GM18868 (cell line): Measurements from ENCODE around the gene RANGRF.

Source experiments
- ATAC-seq: cut with Tn5 transposase; IDR thresholded peaks from one replicate; pipeline ENCODE4 v1.9.1; 2021; ENCODE audit warnings: mild to moderate bottlenecking, moderate library complexity; ENCODE audit not compliant: unreplicated experiment

RANGRF gene

DNA sequence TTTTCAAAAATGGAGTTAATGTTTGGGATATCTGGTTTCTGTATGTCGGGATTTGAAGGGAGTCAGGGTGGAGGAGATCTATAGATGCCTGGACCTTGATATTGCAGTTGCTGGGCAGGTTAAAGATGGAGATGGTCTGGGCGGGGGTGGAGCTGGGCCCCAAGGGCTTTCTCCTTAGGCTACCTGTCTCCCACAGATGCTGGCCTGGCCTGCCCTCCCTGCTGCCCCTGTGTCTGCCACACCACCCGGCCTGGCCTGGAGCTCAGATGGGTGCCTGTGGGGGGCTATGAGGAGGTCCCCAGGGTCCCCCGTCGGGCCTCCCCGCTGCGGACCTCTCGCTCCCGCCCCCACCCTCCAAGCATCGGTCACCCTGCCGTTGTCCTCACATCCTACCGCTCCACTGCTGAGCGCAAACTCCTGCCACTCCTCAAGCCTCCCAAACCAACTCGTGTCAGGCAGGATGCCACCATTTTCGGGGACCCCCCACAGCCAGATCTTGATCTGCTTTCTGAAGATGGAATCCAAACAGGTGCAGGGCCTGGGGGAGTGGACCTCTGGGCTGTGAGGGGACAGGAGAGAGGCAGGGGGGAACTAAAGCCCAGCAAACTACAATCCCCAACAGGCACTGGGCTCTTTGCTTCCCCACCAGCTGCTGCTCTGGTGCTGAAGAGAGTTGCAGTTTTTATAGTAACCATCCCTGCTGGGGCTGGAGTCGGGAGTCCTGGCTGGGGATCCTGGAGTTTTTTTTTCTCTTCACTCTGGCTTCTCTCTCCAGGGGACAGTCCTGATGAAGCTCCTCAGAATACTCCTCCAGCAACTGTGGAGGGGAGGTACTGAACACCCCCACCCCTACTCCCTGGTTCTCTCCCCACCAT is 24.5 kb downstream of the RANGRF start:
- ATAC-seq = no peak

DNA sequence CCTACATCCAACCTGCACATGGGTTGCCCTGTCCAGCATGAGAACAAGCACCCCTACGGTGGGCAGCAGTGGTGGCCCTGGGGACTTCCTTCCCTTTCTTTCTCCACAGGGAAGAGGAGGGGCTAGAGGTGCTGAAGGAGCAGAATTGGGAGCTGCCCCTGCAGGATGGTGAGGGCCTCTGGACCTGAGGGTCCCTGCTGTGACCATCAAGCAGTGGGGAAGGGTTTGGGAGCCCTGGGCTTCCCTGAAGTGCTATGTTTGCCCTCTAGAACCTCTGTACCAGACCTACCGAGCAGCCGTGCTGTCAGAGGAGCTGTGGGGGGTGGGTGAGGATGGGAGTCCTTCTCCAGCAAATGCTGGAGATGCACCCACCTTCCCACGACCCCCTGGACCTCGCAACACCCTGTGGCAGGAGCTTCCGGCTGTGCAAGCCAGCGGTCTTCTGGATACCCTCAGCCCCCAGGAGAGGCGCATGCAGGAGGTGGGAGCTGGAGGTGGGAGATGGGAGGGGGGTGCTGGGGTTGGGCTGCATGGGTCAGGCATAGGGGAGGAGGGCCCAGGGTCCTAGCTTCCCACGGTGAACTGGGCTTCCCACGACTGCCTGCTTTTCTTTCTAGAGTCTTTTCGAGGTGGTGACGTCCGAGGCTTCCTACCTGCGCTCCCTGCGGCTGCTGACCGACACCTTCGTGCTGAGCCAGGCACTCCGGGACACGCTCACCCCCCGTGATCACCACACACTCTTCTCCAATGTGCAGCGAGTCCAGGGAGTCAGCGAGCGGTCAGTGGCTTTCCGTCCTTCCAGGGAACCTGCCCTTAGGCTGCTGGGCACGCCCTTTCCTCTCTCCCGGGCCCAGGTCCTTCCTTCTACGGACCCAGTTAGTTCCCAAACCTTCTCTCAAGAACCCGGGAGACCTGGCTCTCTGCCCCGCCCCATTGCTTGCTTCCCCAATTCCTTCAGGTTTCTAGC is 26.6 kb downstream of the RANGRF start:
- no peak for ATAC-seq

DNA sequence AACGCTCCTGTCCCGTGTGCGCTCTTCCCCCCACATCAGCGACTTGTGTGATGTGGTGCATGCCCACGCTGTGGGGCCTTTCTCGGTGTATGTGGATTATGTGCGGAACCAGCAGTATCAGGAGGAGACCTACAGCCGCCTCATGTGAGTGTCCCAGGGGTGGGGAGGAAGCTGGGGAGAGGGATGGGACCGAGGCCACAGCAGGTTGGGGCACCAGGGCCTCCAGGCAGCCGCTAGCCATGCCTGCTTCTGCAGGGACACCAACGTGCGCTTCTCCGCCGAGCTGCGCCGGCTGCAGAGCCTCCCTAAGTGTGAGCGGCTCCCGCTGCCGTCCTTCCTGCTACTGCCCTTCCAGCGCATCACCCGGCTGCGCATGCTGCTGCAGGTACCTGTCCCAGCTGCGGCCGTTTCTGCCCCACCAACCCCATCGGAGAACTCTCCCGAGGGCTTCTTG is 27.3 kb downstream of the RANGRF start:
- ATAC-seq = no peak

DNA sequence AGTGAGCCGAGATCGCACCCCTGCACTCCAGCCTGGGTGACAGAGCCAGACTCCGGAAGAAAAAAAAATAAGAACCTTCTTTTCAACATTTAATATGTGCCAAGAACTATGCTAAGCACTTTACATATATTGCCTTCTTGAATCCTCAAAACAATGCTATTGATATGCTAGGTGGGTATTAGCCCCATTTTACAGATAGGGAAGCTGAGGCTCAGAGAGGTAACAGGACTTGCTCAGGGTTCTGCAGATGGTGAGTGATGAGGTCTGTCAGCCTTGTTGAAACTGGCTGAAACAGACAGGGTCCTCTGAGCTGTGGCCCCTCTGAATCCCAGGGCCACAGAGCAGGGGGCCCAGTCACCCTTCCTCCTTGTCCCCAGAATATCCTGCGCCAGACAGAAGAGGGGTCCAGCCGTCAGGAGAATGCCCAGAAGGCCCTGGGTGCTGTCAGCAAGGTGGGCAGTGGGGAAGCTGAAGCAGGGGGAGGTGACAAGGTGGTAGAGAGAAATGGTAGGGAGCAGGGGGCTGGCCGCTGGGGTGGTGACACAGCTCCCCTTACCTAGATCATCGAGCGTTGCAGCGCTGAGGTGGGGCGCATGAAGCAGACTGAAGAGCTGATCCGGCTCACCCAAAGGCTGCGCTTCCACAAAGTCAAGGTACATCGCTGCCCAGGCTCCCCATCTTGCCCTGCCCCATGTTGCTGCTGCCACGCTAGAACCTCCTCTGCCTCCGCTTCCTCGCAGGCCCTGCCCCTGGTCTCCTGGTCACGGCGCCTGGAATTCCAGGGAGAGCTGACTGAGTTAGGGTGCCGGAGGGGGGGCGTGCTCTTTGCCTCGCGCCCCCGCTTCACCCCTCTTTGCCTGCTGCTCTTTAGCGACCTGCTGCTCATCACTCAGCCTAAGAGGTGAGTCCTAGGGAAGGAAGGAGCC is 29.8 kb downstream of the RANGRF start:
- no peak for ATAC-seq

DNA sequence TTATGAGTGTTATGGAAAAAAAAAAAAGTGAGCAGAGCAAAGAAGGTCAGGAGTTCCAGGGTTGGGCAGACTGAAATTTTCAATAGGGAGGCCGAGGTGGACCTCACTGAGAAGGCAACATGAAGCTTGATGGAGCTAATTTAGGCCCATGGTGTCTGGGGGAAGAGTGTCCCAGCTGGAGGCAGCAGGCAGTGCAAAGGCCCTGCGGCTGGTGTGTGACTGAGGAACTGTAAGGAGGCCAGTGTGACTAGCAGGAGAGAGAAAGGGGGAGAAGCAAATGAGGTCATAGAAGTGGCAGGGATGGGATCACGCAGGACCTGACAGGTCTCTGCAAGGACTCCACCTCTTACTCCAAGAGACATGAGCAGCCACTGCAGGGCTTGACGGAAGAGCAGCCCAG is 31.8 kb downstream of the RANGRF start:
- ATAC-seq = no peak

DNA sequence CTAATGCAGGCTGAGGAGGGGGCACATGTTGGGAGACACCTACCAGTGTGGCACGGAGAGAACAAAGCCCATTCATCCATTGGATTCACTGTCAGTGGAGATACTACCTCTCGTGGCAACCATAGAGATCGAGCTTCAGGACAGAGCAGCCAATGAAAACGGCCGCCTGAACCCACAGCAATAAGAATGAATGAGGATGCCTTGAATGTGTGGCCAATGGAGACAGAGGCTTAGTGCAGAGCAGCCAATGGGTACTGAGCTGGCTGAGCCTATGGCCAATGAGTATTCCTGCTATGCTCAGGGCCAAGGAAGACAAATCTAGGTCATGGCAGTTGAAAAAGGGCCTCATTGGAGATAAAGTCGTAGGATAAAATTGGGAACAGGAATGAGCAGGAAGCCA is 32.5 kb downstream of the RANGRF start:
- ATAC-seq = no peak

DNA sequence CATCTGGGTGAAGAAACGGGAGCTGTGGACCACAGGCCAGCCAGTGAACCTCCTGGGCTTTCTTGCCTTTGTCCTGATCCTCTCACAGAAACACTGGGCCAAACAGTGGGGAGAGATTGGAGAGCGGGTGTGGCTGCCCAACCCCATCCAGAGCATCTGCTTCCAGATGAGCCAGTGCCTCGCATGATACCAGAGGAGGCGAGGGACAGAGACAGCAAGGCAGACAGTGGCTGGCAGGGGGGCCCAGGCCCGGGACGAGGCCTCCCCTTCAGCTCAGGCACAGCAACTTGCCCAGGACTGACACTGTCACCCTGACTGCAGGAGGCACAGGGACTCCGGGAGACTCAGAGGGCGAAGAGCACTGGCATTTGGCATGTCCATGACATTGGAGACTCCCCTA is 33.6 kb downstream of the RANGRF start:
- no peak for ATAC-seq

DNA sequence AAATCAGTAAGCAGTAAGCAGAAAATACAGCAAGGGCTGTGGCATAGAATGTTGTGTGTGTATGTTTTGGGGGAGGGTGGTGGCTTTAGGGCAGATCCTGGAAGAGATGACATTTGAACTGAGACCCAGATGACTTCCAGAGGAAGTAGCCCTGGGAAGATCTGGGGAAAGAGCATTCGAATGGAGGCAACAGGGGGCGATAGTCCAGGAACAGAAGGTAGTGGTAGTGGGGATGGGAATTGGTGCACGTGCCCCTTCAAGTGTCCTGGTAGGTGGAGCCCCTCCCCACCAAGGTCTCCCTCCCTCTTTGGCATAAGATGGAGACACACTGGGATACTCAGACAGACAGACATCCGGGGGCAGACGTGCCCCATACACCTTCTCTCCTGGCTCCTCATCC is 35.7 kb downstream of the RANGRF start:
- ATAC-seq = no peak

DNA sequence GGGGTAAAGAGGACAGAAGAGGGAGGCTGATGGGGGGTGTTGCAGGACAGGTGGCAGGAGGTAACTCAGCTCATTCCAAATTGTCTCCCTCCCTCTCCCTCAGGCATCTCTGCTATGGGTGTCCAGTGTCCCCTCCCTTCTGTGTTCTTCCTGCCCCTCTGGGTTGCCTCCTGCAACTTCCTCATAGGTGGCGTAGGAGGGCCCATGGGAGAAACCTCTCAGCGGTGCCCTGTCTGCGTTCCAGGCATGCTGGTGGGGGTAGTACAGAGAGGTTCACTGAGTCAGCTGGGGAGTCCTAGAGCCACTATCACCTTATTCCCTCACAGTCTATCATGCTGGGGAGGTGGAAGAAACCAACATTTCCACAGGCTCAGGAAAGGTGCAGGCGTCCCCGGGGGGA is 36.5 kb downstream of the RANGRF start:
- no peak for ATAC-seq

DNA sequence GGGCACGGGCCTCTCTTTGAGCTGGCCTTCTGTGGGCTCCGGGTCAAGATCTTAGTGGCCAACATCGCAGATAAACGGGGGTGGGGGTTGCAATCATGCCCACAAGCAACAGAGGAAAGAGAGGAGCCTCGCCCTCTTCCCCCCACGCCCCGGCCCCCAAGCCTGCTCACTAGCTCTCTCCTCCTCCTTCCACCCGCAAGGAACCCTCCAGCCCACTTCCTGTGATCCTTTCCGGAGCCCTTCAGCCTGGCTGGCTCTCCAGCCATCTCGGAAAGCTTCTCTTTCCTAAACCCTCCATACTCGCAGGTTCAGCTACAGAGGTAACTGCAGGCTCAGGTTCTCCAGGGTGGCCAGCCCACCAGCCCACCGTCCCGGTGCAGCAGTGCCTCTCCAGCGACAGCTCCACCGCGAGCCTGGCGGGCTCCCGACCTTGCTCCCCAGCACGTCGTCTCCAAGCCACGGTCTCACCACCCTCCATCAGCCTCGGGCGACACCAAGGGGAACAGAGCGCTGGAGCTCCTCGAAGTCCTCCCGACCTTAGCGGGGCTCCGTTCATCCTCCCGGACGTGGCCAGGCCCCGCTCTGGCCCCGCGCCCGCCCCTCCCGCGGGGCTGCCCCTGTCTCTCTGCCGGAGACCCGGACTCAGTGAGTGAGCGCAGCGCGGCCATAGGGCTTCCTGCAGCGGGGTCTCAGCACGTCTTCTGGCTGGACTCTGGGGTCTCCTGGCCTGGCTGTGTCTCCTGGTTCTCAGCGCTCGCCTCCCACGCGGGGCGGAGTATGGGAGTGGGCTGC is 38.2 kb downstream of the RANGRF start:
- no peak for ATAC-seq

DNA sequence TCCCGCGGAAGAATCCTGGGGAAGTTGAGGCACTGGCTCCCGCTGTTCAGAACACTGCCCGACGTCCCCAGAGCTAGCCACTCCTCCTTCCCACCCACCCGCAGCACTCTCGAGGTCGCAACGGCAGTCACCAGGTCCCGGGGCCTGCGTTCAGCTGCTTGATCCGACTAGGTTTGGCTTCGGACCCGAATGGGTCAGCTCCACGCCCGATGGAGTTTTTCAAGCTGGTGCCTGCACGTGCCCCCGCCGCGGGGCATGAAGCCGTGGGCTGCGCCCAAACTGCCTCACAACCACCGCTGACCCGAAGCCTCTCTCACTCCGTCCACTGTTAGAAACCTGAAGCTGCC is 38.8 kb downstream of the RANGRF start:
- ATAC-seq = no peak

DNA sequence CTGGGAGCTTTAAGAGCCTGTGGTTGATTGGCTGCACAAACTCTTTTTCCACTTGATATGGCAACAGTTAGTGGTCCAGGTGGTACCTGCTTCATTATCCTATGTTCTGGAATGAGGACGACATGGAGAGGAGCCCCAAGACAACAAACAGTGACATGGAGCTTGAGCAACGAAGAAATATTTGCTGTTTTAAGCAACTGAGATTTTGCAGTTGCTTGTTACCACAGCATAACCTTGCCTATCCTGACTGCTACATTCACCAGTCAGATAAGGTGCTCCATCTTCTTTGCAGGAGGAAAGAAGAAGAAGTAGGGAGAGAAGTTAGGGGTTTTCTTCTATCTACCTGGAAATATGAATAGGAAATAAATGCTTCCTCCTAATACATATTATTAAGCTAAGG is 43.7 kb downstream of the RANGRF start:
- no peak for ATAC-seq

DNA sequence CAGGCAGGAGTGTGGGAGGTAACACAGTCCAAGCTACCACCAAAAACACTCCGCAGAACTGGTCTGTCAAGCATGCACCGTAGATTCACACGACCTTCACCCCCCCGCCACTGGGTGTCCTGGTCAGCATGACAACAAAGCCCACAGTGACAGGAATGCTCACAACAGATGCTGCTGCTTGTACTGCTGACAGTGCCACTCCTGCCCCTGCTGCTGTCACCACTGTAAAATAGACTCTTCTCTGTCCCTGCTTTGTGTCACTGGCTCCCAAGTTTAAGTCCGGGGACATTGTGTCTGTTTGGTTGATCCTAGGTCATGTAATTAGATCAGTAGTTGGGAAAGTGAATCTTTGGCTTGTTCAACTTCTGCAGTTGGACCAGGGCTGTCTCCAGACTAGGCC is 44.2 kb downstream of the RANGRF start:
- no peak for ATAC-seq

DNA sequence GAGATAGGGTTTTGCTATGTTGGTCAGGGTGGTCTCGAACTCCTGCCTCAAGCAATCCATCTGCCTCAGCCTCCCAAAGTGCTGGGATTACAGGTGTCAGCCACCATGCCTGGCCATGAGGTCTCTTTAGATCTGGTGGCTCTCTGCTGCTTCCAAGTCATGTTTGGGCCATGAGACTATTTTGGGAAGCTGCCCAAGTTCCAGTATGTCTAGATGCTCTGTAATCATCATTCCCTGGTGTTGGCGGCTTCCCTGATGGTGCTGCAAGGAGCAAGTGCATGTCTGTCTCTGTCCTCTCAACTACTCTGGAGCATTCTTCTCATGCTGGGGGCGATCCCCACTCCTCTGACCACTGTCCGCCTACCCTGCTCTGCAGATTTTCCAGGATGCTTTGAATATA is 44.8 kb downstream of the RANGRF start:
- no peak for ATAC-seq

DNA sequence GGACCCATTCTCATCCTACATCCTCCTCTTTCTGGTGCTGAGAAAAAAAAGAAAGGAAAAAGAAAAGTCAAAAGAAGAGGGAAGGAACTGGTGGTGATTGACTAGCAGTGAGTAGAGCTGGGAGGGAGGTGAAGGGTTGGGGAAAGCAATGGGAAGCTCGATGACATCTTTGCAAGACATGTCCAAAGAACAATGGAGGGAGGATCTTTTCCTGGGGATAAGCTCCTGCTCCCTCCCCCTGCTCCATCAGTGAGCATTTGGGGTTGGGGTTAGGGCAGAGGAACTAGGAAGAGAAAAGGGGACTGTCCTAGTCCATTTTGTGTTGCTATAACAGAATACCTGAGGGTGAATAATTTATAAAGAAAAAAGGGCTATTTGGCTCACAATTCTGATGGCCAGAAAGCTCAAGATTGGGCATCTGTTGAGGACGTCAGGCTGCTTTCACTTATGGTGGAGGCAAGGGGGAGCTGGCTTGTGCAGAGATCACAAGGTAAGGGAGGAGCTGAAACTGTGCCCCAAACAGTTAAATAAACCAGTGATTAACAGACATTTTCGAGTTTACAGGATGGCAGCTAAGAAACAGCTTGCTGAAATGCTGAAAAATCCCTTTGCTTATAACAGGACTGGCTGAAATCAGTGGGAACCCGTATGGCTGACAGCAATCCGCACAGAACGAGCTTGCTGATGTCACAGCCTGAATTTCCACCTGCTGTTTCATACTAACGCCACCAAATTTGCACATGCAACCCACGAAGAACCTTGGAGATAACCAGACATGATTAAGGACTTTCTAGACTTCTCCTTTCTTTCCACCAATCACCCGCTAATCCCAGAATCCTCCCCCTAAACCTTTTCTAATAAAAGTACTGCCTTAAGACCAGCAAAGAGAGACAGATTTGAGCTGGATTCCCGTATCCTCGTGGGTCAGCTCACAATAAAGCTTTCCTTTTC is 49.6 kb downstream of the RANGRF start:
- ATAC-seq = no peak

DNA sequence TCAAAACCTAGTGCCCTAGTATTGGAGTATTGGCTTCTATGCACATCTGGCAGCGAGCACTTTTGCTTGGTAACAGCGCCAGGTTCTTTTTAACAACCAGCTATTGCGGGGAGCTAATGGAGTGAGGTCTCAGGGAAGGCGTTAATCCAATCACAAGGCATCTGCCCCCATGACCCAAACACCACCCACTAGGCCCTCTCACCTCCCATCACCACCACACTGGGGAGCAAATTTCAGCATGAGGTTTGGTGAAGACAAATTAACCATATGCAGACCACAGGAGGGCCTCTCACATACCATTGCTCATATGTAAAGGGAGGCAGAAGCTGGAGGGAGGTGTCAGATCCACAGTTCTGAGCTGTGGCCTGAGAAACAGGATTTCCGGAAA is 50.3 kb downstream of the RANGRF start:
- ATAC-seq = no peak

DNA sequence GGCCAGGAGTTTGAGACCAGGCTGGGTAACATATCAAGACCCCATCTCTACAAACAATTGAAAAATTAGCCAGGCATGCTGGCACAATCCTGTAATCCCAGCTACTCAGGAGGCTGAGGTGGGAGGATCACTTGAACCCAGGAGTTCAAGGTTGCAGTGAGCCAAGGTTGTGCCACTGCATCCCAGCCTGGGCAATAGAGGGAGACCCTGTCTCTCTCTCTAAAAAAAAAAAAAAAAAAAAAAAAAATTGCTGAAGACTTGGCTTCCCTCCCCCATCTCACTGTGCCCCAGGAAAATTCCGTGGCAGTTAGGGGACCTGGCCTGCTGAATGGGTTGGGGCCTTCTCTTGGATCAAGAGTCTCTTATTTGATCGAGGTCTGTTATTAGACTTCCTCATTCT is 51.1 kb downstream of the RANGRF start, which contains the start of gene ODF4:
Gene ODF4 (plus strand): TSS at position 301 of the 400 bp plus-strand sequence. CDS start 212 bp downstream, outside the sequence.
- ATAC-seq = no peak
